Suprapubic skin (tissue), 4 donors: Measurements from ENCODE around the gene CXXC5. TPM values are rescaled to one million over a fixed set of nuclear protein-coding genes. Genes with fewer than 3 reads are reported as not detected.
A peak's percentile ranks its signal among the peaks of the same experiment; 100 is the strongest.

Experiments used
- DNase-seq, 2 donors: peaks; one replicate each; pipeline ENCODE4 v3.0.0-alpha.2; 2019; ENCODE audit warnings: low spot score in 2 of 2
- H3K27ac ChIP-seq: fragments of 200-600 bp; sonication (generic); one replicate; pipeline ENCODE4 v1.5.1; 2019
- H3K27me3 ChIP-seq: fragments of 200-600 bp; sonication (generic); one replicate; pipeline ENCODE4 v1.5.1; 2019
- H3K36me3 ChIP-seq: fragments of 200-600 bp; sonication (generic); one replicate; pipeline ENCODE4 v1.5.1; 2019
- H3K4me1 ChIP-seq: fragments of 200-600 bp; sonication (generic); one replicate; pipeline ENCODE4 v1.5.1; 2019
- H3K4me3 ChIP-seq: fragments of 200-600 bp; sonication (generic); one replicate; pipeline ENCODE4 v1.5.1; 2019; ENCODE audit warnings: mild to moderate bottlenecking
- H3K9me3 ChIP-seq: fragments of 200-600 bp; sonication (generic); one replicate; pipeline ENCODE4 v1.5.1; 2019
- EP300 ChIP-seq: sonication (generic); formaldehyde crosslinking; IDR thresholded peaks from one replicate; pipeline ENCODE4 v1.6.1; 2017; ENCODE audit warnings: antibody characterized with exemption
- POLR2A ChIP-seq, 2 donors: fragments of 450-650 bp; IDR thresholded peaks; one replicate each; pipeline ENCODE4 v1.6.1; 2017; ENCODE audit warnings: antibody characterized with exemption in 2 of 2, mild to moderate bottlenecking in 2 of 2, moderate library complexity in 2 of 2
- POLR2AphosphoS5 ChIP-seq, 3 donors: sonication (generic); formaldehyde crosslinking; IDR thresholded peaks; one replicate each; pipeline ENCODE4 v1.6.1; 2017; ENCODE audit warnings: antibody characterized with exemption in 3 of 3
- WGBS: methylation state at CpG from one replicate; pipeline ENCODE4 v1.1.5; 2018; 5-methylcytosine and 5-hydroxymethylcytosine counted together
- total RNA-seq, 4 donors: library from RNA; depleted of rRNA; stranded (reverse); fragments of >200 nt; gene quantifications; one replicate each; pipeline ENCODE4 v1.1.0, GENCODE V29; 2016
- TF ChIP-seq, protein P1 (sequence below), 2 donors: fragments of 200-600 bp in 1 of 2; fragments of 450-650 bp in 1 of 2; sonication (generic) in 1 of 2; IDR thresholded peaks; one replicate each; pipeline ENCODE4 v1.5.1; 2016 to 2019; ENCODE audit warnings: antibody characterized with exemption in 2 of 2, mild to moderate bottlenecking in 1 of 2, moderate library complexity in 1 of 2

Gene CXXC5
- total RNA-seq, 4 donors from 2014 or later, result 21.8 to 40.6 (median 30.1) TPM

DNA sequence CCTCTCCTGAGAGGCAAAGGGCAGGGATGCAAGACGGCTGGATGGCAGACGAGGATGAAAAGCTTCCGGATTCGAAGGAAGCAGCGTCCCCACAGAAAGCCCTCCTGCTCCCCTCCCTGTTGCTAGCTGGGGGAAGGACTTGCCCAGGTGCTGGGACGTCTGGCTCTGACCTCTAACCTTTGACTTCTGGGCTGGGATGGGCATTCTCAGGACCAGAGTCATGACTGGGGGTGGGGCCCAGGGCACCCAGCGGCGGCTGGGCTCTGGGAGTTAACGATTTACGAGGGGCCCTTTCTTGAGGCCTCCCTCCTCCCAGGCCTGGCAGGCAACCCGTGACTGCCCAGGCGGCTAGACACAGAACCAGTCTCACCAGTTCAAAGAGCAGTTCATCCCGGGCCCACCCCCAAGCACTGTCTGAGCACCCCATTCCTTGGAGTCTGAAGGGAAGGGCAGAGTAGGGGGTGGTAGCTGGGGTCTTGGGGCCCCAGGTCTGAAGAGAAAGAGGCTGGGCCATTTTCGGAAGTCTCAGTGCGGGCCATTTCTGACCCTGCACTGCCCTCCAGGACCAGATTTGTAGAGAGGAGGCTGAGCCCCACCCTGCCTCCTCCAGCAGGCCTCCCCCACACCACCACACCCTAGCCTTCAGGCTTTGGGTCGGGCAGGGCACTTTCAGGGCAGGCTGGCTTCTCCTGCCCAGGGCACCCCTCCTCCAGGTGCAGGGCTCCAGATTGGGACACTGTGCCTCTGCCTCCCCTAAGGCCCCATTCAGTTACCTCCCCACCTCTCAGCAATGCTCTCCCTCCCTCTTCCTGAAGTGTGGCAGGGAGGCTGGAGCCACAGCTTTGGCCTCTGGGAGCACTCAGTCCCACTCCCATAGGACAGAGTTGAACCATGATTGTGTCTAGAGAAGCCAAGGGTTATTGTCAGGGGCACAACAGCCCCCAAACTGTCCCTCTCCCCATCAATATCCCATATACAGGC lies 5.0 kb upstream of the CXXC5 start:
- H3K4me3 ChIP-seq, result no peak overlapping the region
- H3K27ac ChIP-seq, result no peak overlapping the region
- no peak for TF ChIP-seq POLR2A (IDR thresholded peaks at IDR 0.05)
- TF ChIP-seq POLR2AphosphoS5 (IDR thresholded peaks at IDR 0.05), result no peak
- TF ChIP-seq, protein P1, sequence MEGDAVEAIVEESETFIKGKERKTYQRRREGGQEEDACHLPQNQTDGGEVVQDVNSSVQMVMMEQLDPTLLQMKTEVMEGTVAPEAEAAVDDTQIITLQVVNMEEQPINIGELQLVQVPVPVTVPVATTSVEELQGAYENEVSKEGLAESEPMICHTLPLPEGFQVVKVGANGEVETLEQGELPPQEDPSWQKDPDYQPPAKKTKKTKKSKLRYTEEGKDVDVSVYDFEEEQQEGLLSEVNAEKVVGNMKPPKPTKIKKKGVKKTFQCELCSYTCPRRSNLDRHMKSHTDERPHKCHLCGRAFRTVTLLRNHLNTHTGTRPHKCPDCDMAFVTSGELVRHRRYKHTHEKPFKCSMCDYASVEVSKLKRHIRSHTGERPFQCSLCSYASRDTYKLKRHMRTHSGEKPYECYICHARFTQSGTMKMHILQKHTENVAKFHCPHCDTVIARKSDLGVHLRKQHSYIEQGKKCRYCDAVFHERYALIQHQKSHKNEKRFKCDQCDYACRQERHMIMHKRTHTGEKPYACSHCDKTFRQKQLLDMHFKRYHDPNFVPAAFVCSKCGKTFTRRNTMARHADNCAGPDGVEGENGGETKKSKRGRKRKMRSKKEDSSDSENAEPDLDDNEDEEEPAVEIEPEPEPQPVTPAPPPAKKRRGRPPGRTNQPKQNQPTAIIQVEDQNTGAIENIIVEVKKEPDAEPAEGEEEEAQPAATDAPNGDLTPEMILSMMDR (IDR thresholded peaks at IDR 0.05), result no peak
- no peak for TF ChIP-seq EP300
- H3K27me3 ChIP-seq, result no peaks in the 10 kb centered on the region
- H3K9me3 ChIP-seq, result no peaks in the 10 kb centered on the region
- 53% methylated on average over 13 of the region's 16 CpGs for WGBS
- peak; percentile 62 to 78 for DNase-seq
- H3K36me3 ChIP-seq, result no peaks in the 10 kb centered on the region
- peaks cover 50% of the 10 kb centered on the region for H3K4me1 ChIP-seq

DNA sequence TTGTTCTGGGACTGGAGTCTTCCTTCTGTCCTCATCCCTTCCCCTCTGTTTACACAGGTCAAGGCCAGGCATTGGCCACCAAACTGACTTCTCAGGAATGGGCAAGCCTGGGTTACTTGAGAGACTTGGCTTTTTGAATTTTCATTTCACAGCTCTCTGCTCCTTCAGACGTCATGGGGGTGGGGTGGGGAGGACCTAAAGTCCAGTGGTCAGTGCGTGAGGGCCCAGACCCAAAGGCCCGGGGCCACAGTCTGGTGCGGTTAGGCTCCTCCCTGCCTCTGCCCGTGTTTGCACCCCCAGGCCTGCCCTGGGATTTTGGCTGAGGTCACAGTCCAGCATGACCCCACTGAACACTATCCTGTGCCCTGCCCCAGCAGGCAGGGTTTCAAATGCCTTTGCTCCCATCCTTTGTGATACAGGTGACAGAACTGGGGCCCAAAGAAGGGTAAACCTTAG lies 4.1 kb upstream of the CXXC5 start:
- H3K36me3 ChIP-seq, result no peaks in the 10 kb centered on the region
- peaks cover 44% of the 10 kb centered on the region for H3K4me1 ChIP-seq
- no peaks in the 10 kb centered on the region for H3K27me3 ChIP-seq
- H3K4me3 ChIP-seq, result no peak overlapping the region
- 86% methylated on average over 4 of the region's 5 CpGs for WGBS
- peak; percentile 32 to 51 for DNase-seq
- TF ChIP-seq, protein P1 (IDR thresholded peaks at IDR 0.05), result no peak
- TF ChIP-seq POLR2A (IDR thresholded peaks at IDR 0.05) (no peak), EP300 (no peak), POLR2AphosphoS5 (IDR thresholded peaks at IDR 0.05) (no peak)
- no peaks in the 10 kb centered on the region for H3K9me3 ChIP-seq
- peak overlapping the region; percentile 18 for H3K27ac ChIP-seq

DNA sequence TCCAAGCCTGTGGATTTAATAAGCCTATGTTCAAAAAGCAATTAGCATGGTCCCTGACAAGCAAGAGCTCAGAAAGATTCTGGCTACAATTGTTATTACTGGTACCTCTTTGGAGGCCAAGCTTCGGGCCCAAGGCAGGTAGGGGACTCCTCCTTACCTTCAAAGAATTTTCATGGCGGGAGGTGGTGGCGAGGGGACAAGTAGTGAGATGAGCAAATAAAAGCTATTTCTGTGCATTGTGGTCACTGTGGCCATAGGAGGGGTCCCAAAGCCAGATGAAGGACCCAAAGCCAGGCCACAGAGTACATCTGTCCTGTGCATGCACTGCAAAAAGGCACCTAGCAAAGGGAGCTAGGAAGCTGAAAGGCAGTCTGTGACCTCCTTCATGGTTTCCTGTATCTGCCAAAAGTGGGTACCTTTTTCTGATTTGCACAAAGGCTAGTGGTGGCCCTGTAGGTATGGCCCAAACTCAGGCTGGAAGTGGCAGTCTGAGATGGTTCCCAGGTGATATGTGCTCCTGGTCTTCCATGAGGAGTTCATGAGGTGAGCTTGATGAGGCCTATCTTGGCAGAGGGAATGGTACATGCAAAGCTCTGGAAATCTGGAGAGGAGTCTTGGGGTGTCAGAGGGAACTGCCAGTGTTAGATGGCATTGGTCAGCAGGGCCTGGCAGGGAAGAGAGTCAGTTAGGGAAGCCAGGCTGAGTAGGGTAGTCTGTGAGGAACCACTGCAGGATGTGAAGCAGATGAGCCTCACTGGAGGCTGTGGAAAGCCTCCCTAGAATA lies 3.3 kb upstream of the CXXC5 start:
- no peak for TF ChIP-seq EP300
- no peak for TF ChIP-seq POLR2AphosphoS5 (IDR thresholded peaks at IDR 0.05)
- TF ChIP-seq POLR2A (IDR thresholded peaks at IDR 0.05), result no peak
- TF ChIP-seq, protein P1 (IDR thresholded peaks at IDR 0.05), result no peak
- WGBS, result 96% methylated on average over 3 of the region's 3 CpGs
- peak; percentile 44 to 61 for DNase-seq
- Histone ChIP-seq H3K36me3 (no peaks in the 10 kb centered on the region), H3K4me3 (no peak overlapping the region), H3K4me1 (peaks cover 44% of the 10 kb centered on the region), H3K27ac (no peak overlapping the region), H3K27me3 (no peaks in the 10 kb centered on the region), H3K9me3 (no peaks in the 10 kb centered on the region)

DNA sequence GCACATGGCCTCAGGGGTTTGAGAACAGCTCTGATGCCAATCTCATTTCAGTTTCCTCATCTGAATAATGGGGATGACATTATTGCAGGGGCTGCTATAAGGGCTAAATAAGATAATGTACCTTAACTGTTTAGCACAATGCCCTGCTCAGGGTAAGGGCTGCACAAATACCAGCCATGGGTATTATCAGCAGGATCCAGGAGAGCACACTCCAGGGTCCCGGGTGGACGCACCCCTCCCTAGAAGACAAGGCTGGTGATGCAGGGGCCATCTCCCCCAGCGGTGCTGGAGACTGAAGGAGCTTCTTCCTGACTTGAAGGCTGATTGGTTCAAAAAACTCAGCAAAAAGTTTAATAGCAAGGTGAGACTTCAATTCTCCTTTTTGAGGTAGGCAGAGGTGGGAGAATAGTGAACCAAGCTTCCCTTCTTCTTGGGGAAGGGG lies 2.7 kb upstream of the CXXC5 start:
- Histone ChIP-seq H3K27me3 (peaks cover 4% of the 10 kb centered on the region), H3K36me3 (no peaks in the 10 kb centered on the region), H3K4me3 (no peak overlapping the region), H3K4me1 (peaks cover 48% of the 10 kb centered on the region), H3K27ac (no peak overlapping the region), H3K9me3 (no peaks in the 10 kb centered on the region)
- no peak for TF ChIP-seq EP300
- TF ChIP-seq POLR2A (IDR thresholded peaks at IDR 0.05), result no peak
- TF ChIP-seq POLR2AphosphoS5 (IDR thresholded peaks at IDR 0.05), result no peak
- TF ChIP-seq, protein P1 (IDR thresholded peaks at IDR 0.05), result no peak
- DNase-seq, result peak in 1 of 2 donors; percentile 18
- 90% methylated on average over 3 of the region's 3 CpGs for WGBS
